ENCODE results near the gene TMEM184B. TPM values are rescaled to one million over a fixed set of nuclear protein-coding genes. Genes with fewer than 3 reads are reported as not detected.

TMEM184B gene
- polyA plus RNA-seq, 4 donors, result 37.9 to 48.7 (median 39.8) TPM

Other genes with a start within 250 kb of the TMEM184B start
- 10 to 100 TPM; 25.5 to 46.4 (median 39.2) TPM for gene PICK1, start 215.6 kb downstream of the TMEM184B start, polyA plus RNA-seq (ENCODE audit: insufficient read length in 4 of 4)
- 1 to 10 TPM in 3 of 4 donors, under 1 TPM in 1; 0.76 to 3.3 (median 1.8) TPM for gene SLC16A8, start 188.8 kb downstream of the TMEM184B start, polyA plus RNA-seq (ENCODE audit: insufficient read length in 4 of 4)
- gene BAIAP2L2, start 162.3 kb downstream of the TMEM184B start, polyA plus RNA-seq (ENCODE audit: insufficient read length in 4 of 4), result 10 to 100 TPM in 1 of 4 donors, 1 to 10 TPM in 3; 4.9 to 11.1 (median 6.8) TPM
- 10 to 100 TPM; 27.6 to 72.6 (median 49.3) TPM for gene PLA2G6, start 91.2 kb downstream of the TMEM184B start, polyA plus RNA-seq (ENCODE audit: insufficient read length in 4 of 4)
- gene MAFF, start 71.0 kb downstream of the TMEM184B start, polyA plus RNA-seq (ENCODE audit: insufficient read length in 4 of 4), result 1 to 10 TPM; 3.2 to 3.9 (median 3.6) TPM
- 100 to 1,000 TPM; 112 to 207 (median 160) TPM for gene CSNK1E, start 44.4 kb upstream of the TMEM184B start, polyA plus RNA-seq (ENCODE audit: insufficient read length in 4 of 4)
- gene KCNJ4, start 182.2 kb upstream of the TMEM184B start, polyA plus RNA-seq (ENCODE audit: insufficient read length in 4 of 4), result under 1 TPM; 0.19 to 0.36 (median 0.20) TPM
- 10 to 100 TPM in 3 of 4 donors, 1 to 10 TPM in 1; 8.4 to 11.7 (median 10.9) TPM for gene KDELR3, start 195.1 kb upstream of the TMEM184B start, polyA plus RNA-seq (ENCODE audit: insufficient read length in 4 of 4)
- 1,000 to 10,000 TPM in 2 of 4 donors, 100 to 1,000 TPM in 2; 632 to 1,158 (median 901) TPM for gene DDX17, start 233.3 kb upstream of the TMEM184B start, polyA plus RNA-seq (ENCODE audit: insufficient read length in 4 of 4)